ENCODE measurements around the gene PRRG1. TPM values are rescaled to one million over a fixed set of nuclear protein-coding genes. Genes with fewer than 3 reads are reported as not detected.

Gene PRRG1
- total and polyA plus RNA-seq, 8 donors, result 0.76 to 8.8 (median 2.9) TPM

DNA sequence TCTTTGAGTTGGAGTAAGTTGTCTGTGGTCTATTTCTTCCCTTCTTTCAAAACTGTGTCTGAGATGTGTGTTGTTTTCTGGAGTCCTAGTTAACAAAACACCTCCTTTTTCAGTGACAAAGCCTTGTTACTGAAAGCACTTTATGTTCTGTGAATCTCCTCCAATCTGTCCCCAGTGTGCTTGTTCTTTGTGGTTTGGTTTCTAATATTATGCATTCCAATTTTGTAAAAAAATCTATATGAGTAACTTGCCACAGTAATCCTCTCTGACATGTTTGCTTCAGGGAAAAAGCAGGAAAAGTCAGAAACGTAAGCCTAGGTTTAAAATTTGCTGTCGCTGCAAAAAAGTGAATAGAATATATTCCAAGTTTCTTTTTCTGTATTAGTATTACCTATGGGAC, 12.4 kb downstream of the PRRG1 start:
- H3K27ac ChIP-seq, result no peak overlapping the region
- intact Hi-C loops (cut with DNase I; ENCODE audit: low total_unique reads), result no loop called here
- 66 to 92% (median 73%) methylated on average over 2 of the region's 2 CpGs for WGBS, 5 donors
- H3K27me3 ChIP-seq, result no peaks in the 10 kb centered on the region
- no peak for DNase-seq
- H3K36me3 ChIP-seq, result no peaks in the 10 kb centered on the region
- TF ChIP-seq POLR2AphosphoS5 (IDR thresholded peaks at IDR 0.05) (no peak), POLR2A (IDR thresholded peaks at IDR 0.05) (no peak), EP300 (IDR thresholded peaks at IDR 0.05) (no peak)
- TF ChIP-seq, protein P1, sequence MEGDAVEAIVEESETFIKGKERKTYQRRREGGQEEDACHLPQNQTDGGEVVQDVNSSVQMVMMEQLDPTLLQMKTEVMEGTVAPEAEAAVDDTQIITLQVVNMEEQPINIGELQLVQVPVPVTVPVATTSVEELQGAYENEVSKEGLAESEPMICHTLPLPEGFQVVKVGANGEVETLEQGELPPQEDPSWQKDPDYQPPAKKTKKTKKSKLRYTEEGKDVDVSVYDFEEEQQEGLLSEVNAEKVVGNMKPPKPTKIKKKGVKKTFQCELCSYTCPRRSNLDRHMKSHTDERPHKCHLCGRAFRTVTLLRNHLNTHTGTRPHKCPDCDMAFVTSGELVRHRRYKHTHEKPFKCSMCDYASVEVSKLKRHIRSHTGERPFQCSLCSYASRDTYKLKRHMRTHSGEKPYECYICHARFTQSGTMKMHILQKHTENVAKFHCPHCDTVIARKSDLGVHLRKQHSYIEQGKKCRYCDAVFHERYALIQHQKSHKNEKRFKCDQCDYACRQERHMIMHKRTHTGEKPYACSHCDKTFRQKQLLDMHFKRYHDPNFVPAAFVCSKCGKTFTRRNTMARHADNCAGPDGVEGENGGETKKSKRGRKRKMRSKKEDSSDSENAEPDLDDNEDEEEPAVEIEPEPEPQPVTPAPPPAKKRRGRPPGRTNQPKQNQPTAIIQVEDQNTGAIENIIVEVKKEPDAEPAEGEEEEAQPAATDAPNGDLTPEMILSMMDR (IDR thresholded peaks at IDR 0.05), result no peak
- no peaks in the 10 kb centered on the region for H3K9me3 ChIP-seq
- no peak overlapping the region for H3K4me3 ChIP-seq
- H3K4me1 ChIP-seq, result no peaks in the 10 kb centered on the region

DNA sequence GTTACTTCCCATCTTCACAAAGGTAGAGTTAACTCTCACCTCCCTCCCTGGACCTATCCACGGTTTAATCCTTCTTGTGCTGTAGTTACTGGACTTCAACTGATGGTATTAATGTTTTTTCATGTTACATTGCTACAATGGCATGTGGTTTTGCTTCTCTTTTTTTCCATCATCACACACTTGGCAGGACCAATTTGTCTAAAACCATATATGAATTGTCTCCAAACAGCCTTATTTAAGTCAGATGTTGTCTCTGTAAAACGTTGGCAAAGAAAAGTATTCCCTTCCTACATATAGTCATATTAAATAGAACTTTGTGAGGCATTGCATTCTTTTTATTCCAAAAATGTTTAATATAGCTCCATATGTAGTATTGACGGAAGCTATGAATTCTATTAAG, 15.5 kb downstream of the PRRG1 start:
- H3K36me3 ChIP-seq, result no peaks in the 10 kb centered on the region
- peaks cover 0 to 4% (median 0%) of the 10 kb centered on the region in 4 donors for H3K9me3 ChIP-seq
- no peak for DNase-seq
- H3K27ac ChIP-seq, result no peak overlapping the region
- H3K4me1 ChIP-seq, result no peaks in the 10 kb centered on the region
- intact Hi-C loops (cut with DNase I; ENCODE audit: low total_unique reads), result no loop called here
- H3K27me3 ChIP-seq, result no peaks in the 10 kb centered on the region
- TF ChIP-seq EP300 (IDR thresholded peaks at IDR 0.05), result no peak
- no peak overlapping the region for H3K4me3 ChIP-seq
- WGBS, 5 donors, result 62 to 90% (median 79%) methylated on average over 3 of the region's 3 CpGs

DNA sequence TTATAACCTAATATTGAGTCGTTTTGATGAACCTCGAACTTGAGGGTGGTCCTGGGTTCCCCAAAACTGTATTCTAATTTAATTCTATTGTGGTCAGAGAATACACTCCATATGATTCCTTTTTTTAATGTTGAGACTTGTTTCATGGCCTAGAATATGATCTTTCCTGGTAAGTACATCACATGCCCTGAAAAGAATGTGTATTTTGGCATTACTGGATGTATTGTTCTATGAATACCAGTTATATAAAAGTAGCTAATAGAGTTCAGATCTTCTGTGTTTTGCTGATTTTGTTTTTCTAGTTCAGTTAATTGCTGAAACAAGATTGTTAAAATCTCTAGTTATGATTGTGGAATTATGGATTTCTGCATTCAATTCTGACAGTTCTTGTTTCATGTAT, 18.8 kb downstream of the PRRG1 start:
- Histone ChIP-seq H3K27ac (no peak overlapping the region), H3K27me3 (no peaks in the 10 kb centered on the region), H3K36me3 (no peaks in the 10 kb centered on the region), H3K4me3 (no peak overlapping the region), H3K9me3 (peaks cover 0 to 4% (median 0%) of the 10 kb centered on the region in 4 donors), H3K4me1 (no peaks in the 10 kb centered on the region)
- intact Hi-C loops (cut with DNase I; ENCODE audit: low total_unique reads), result no loop called here
- DNase-seq, result no peak
- 54 to 88% (median 75%) methylated on average over 2 of the region's 2 CpGs for WGBS, 5 donors
- TF ChIP-seq POLR2A (IDR thresholded peaks at IDR 0.05) (no peak), EP300 (IDR thresholded peaks at IDR 0.05) (no peak), POLR2AphosphoS5 (IDR thresholded peaks at IDR 0.05) (no peak)
- TF ChIP-seq, protein P1 (IDR thresholded peaks at IDR 0.05), result no peak

DNA sequence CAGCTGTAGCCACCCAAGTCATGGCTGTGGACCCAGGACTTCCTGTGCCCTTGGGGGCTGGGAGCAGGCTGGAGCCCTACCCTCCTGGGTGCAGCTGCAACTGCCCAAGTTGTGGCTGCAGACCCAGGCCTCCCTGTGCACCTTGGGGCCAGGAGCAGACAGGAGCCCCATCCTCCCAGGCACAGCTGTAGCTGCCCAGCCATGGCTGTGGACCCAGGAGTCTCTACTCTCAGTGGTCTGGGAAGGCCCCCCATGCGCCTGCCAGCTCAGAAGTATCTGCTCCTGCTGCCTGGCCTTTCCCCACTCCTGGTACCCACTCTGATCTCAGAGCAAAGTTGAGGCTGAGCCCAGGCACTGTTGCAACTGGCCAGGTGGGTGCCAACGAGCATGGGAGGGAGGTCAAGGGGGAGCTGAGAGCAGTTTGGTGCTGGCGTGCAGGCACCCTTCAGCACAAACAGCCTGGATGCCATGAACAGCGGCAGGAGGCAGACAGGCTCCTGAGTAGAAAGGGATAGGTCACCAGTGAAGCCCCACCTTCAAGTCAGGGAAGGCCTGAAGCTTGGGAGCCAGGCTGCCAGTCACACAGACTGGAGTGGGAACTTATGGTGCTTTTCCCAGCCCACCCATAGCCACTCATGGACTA, 21.5 kb downstream of the PRRG1 start:
- TF ChIP-seq EP300 (IDR thresholded peaks at IDR 0.05), result no peak
- no peak for TF ChIP-seq POLR2A (IDR thresholded peaks at IDR 0.05)
- TF ChIP-seq, protein P1 (IDR thresholded peaks at IDR 0.05), result no peak
- TF ChIP-seq POLR2AphosphoS5 (IDR thresholded peaks at IDR 0.05), result no peak
- 78 to 100% (median 91%) methylated on average over 2 to 4 of the region's 4 CpGs for WGBS, 5 donors
- intact Hi-C loops (cut with DNase I; ENCODE audit: low total_unique reads), result no loop called here
- Histone ChIP-seq H3K9me3 (peaks cover 0 to 4% (median 0%) of the 10 kb centered on the region in 4 donors), H3K4me1 (no peaks in the 10 kb centered on the region), H3K36me3 (no peaks in the 10 kb centered on the region), H3K4me3 (no peak overlapping the region), H3K27me3 (no peaks in the 10 kb centered on the region), H3K27ac (no peak overlapping the region)
- DNase-seq, result no peak

DNA sequence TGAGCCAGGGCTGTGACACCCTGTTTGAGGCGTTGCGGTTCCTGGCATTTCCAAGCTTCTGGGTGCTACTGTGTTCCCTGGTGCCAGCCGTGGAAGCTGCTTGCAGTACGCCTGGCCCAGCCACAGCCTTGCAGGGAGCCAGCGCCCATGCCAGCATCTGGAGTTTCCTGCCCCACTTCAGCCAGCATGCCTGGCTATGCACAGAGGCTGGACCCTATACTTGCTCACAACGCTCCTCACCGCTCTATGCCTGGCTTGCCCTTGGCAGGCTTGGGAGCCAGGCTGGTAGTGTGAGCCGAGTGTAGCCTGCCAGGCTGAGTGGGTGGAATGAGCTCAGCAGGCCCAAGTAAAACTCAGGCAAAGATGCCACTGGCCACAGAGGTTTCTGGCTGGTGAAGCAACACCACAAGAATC, 22.4 kb downstream of the PRRG1 start:
- TF ChIP-seq POLR2AphosphoS5 (IDR thresholded peaks at IDR 0.05) (no peak), EP300 (IDR thresholded peaks at IDR 0.05) (no peak), POLR2A (IDR thresholded peaks at IDR 0.05) (no peak)
- TF ChIP-seq, protein P1 (IDR thresholded peaks at IDR 0.05), result no peak
- Histone ChIP-seq H3K4me1 (no peaks in the 10 kb centered on the region), H3K4me3 (no peak overlapping the region), H3K27ac (no peak overlapping the region), H3K27me3 (no peaks in the 10 kb centered on the region), H3K36me3 (no peaks in the 10 kb centered on the region), H3K9me3 (peaks cover 0 to 4% (median 0%) of the 10 kb centered on the region in 4 donors)
- 81 to 93% (median 89%) methylated on average over 3 to 8 of the region's 8 CpGs for WGBS, 5 donors
- no peak for DNase-seq
- intact Hi-C loops (cut with DNase I; ENCODE audit: low total_unique reads), result no loop called here

All from stomach (tissue), 9 donors.